Measurements from ENCODE around the gene SORCS2. TPM values are rescaled to one million over a fixed set of nuclear protein-coding genes. Genes with fewer than 3 reads are reported as not detected.

The SORCS2 gene
- total and polyA plus RNA-seq, 4 donors: 2.2 to 7.7 (median 2.5) TPM

- DNase-seq (no peak), ATAC-seq (ENCODE audit: insufficient read depth, low FRiP score) (no peak)
- Histone ChIP-seq H3K4me3 (no peak overlapping the region), H3K9ac (ENCODE audit: insufficient read depth in 1 of 2, low read length in 2 of 2) (no peak overlapping the region), H3K4me1 (ENCODE audit: control insufficient read depth in 5 of 5, insufficient read depth in 5 of 5, low read length in 5 of 5) (no peaks in the 10 kb centered on the region), H3K27me3 (ENCODE audit: control insufficient read depth in 3 of 3, insufficient read depth in 3 of 3, low read length in 2 of 3) (no peaks in the 10 kb centered on the region), H3K36me3 (ENCODE audit: control insufficient read depth in 4 of 4, insufficient read depth in 4 of 4, low read length in 4 of 4) (peaks cover 0 to 31% (median 23%) of the 10 kb centered on the region in 4 donors), H3K9me3 (ENCODE audit: control insufficient read depth in 4 of 4, insufficient read depth in 3 of 4, low read length in 3 of 4) (peaks cover 0 to 3% (median 0%) of the 10 kb centered on the region in 4 donors), H3K27ac (ENCODE audit: low read depth in 1 of 2, low read length in 1 of 2) (no peak overlapping the region)
- WGBS, 2 donors: 91 to 96% methylated on average over 11 of the region's 11 CpGs
- TF ChIP-seq CTCF (IDR thresholded peaks at IDR 0.05; ENCODE audit: control extremely low read depth, extremely low read depth): no peak
These were observed 573.7 kb downstream of the SORCS2 start for GRCh38 chr4:7766086-7766485.

GRCh38 chr4:7766661-7767345, 574.5 kb downstream of the SORCS2 start:
- Histone ChIP-seq H3K9ac (ENCODE audit: insufficient read depth in 1 of 2, low read length in 2 of 2) (no peak overlapping the region), H3K27ac (ENCODE audit: low read depth in 1 of 2, low read length in 1 of 2) (no peak overlapping the region), H3K9me3 (ENCODE audit: control insufficient read depth in 4 of 4, insufficient read depth in 3 of 4, low read length in 3 of 4) (peaks cover 0 to 3% (median 0%) of the 10 kb centered on the region in 4 donors), H3K4me1 (ENCODE audit: control insufficient read depth in 5 of 5, insufficient read depth in 5 of 5, low read length in 5 of 5) (no peaks in the 10 kb centered on the region), H3K36me3 (ENCODE audit: control insufficient read depth in 4 of 4, insufficient read depth in 4 of 4, low read length in 4 of 4) (peaks cover 0 to 34% (median 21%) of the 10 kb centered on the region in 4 donors), H3K27me3 (ENCODE audit: control insufficient read depth in 3 of 3, insufficient read depth in 3 of 3, low read length in 2 of 3) (no peaks in the 10 kb centered on the region), H3K4me3 (no peak overlapping the region)
- DNase-seq (no peak), ATAC-seq (ENCODE audit: insufficient read depth, low FRiP score) (no peak)
- no peak for TF ChIP-seq CTCF (IDR thresholded peaks at IDR 0.05; ENCODE audit: control extremely low read depth, extremely low read depth)
- WGBS, 2 donors: 88 to 92% methylated on average over 23 of the region's 23 CpGs

GRCh38 chr4:7767526-7767925, 575.2 kb downstream of the SORCS2 start:
- no peaks in the 10 kb centered on the region for H3K4me1 ChIP-seq (ENCODE audit: control insufficient read depth in 5 of 5, insufficient read depth in 5 of 5, low read length in 5 of 5)
- H3K36me3 ChIP-seq (ENCODE audit: control insufficient read depth in 4 of 4, insufficient read depth in 4 of 4, low read length in 4 of 4): peaks cover 0 to 37% (median 27%) of the 10 kb centered on the region in 4 donors
- no peak for ATAC-seq (ENCODE audit: insufficient read depth, low FRiP score)
- H3K9me3 ChIP-seq (ENCODE audit: control insufficient read depth in 4 of 4, insufficient read depth in 3 of 4, low read length in 3 of 4): peaks cover 0 to 3% (median 0%) of the 10 kb centered on the region in 4 donors
- WGBS, 2 donors: 71 to 91% methylated on average over 9 of the region's 9 CpGs
- H3K9ac ChIP-seq (ENCODE audit: insufficient read depth in 1 of 2, low read length in 2 of 2): no peak overlapping the region
- H3K4me3 ChIP-seq: no peak overlapping the region
- no peak overlapping the region for H3K27ac ChIP-seq (ENCODE audit: low read depth in 1 of 2, low read length in 1 of 2)
- TF ChIP-seq CTCF (IDR thresholded peaks at IDR 0.05; ENCODE audit: control extremely low read depth, extremely low read depth): no peak
- H3K27me3 ChIP-seq (ENCODE audit: control insufficient read depth in 3 of 3, insufficient read depth in 3 of 3, low read length in 2 of 3): no peaks in the 10 kb centered on the region
- no peak for DNase-seq
